HG02623 (cell line): ENCODE data around the gene RASGRP4.
"Not testable (repeated sequence)": the region's sequence is repeated elsewhere in the genome, so short reads cannot be mapped to it uniquely, and the experiment has no call there.

Experiments
- ATAC-seq: cut with Tn5 transposase; IDR thresholded peaks from one replicate; pipeline ENCODE4 v1.9.1; 2021; ENCODE audit warnings: moderate library complexity; ENCODE audit not compliant: unreplicated experiment

RASGRP4 gene

DNA sequence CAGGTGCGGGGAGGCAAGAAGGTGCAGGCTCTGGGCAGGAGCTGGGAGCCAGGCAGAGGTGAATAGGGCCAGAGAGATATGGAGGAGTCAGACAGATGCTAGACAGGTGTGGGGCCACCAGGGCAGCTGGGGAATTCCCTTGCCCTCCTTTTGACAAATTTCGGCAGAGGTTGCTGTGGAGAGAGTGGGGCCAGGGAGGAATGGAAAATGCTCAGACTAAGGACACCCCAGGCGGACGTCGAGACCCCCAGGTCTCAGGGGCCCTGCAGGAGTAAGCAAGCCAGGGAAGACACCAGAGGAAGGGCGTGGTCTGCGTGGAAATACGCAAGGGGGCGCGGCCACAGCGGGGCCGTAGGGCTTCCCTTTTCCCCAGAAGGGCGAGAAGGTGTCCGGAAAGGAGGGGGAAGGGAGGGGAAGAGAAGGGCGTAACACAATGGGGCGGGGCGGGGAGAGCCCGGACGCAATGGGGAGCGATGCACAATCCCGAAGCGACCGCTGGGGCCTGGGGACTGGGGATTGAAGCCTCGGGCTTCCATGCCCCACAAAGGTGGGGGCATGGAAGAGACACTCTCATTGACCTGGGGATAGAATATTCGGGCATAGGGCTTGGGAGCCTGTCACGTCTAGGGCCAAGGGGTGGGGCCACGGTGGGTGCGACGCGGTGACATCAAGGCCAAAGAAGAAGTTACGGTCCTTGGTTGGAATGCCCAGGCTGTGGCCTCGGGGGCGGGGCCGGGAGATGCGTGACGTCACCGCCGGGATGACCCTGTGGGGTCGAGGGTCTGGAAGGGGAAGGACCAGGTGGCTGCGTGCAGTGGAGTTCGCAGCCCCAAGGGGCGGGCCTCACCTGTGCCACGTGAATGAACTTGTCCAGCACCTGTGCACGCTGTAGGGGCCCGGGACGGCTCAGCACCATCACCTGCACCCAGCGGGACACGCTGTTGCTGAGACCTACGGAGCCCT is 8.2 kb downstream of the RASGRP4 start:
- ATAC-seq = no peak

DNA sequence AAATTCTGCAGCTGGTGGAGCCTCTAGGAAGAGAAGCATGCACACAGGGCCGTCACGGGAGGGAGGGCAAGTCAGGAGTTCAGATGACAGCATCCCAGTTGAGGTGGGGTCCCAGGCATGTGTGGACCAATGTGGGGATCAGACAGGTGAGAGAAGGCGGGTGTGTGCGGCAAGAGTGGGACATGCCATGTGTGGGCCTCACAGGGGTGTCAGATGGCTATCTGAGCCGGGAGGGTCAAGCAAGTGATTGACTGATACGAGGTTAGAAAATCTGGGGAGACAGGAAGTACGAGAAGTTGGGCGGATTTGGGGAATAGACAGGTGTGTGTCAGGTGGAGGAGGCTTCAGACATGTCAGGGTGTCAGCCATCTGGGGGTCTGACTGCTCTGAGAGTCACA is 8.9 kb downstream of the RASGRP4 start:
- ATAC-seq = no peak

- ATAC-seq = no peak
Measured at GRCh38 chr19:38413416-38413815, 12.6 kb downstream of the RASGRP4 start.

DNA sequence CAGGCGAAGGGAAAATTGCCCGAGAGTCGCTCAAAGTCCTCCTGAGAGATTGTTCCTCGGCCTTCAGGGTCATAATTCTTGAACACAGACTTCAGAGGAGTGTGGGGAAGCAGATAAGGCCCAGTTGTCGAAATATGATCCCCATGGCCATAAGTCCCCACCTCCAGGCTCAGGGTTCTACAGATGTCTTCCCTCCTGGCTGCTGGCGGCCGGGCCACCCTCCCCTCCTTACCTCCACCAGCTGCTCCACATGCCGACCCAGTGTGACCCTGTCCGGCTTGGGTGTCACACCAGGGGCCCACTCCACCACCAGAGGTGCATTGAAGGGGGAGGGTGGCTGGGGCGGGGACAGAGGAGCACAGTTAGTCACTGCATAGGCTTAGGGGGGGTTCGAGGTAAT is 13.1 kb downstream of the RASGRP4 start:
- ATAC-seq = no peak

- no peak for ATAC-seq
Measured at GRCh38 chr19:38412491-38412890, 13.5 kb downstream of the RASGRP4 start.

GRCh38 chr19:38411898-38412297 is 14.1 kb downstream of the RASGRP4 start:
- ATAC-seq = not testable (repeated sequence)

- no peak for ATAC-seq
Measured at GRCh38 chr19:38411041-38411712, 14.8 kb downstream of the RASGRP4 start.

- ATAC-seq = not testable (repeated sequence)
Measured at GRCh38 chr19:38410407-38410806, 15.6 kb downstream of the RASGRP4 start.

DNA sequence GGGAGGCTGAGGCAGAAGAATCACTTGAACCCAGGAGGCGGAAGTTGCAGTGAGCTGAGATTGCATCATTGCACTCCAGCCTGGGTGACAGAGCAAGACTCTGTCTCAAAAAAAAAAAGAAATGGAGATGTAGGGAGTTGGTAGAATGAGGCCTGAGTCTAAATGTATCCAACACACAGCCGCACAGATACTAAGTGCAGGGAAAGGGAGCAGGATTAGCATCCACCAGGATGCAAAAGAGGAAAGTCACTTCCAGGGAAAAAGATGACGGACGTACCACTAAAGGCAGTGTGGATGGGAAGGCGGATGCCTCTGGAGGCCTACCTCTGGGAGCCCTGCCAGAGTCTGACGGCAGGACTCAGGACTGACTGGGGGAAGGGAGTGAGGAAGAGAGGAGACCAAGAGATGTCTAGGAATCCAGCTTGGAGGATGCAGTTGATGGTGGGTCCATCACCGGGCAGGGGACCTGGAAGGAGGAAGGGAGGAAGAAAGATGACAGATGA is 16.3 kb downstream of the RASGRP4 start:
- ATAC-seq = no peak

DNA sequence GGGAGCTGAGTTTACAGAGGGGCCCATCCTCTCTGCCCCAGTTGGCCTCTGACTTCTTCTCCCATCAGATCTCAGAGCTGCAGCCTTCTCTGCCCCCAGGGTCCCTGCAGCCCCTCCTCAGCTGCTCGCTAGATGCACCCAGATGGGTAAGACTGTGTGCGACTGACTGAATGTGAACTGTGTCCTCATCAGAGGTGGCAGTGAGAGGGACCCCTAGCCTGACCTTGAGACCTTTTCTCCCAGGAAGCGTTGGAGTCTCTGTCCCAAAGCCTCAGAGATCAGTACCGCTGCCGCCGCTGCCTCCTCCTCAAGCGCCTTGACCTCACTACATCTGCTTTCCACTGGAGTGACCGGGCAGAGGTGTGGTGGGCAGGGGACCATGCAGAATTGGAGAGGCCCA is 20.7 kb downstream of the RASGRP4 start:
- ATAC-seq = no peak

- no peak for ATAC-seq
Measured at GRCh38 chr19:38404858-38405257, 21.2 kb downstream of the RASGRP4 start.

DNA sequence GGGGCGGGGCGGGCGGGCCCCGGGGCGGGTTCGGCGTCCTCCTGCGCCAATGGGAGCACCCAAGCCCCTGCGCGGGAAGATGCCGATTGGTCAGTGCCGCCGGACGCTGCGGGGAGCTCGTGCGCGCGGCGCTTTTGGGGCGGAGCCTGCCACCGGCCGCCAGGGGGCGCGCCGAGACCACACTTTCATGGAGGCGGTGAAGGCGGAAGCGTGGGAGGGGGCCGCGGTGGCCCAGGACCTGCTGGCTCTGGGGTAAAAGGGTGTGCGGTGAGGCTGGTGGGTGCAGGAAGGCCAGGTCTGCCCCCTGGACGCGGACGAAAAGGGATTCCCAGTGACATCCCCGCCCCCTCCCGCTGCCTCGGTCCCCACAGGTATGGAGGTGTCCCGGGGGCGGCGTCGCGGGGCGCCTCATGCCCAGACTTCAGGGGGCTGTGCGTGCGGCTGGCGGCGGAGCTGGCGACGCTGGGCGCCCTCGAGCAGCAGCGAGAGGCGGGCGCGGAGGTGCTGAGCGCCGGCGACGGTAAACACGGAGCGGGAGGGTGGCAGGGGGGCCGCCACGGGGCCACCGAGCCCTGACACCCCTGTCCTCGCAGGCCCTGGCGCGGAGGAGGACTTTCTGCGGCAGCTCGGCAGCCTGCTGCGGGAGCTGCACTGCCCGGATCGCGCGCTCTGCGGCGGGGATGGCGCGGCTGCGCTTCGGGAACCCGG is 22.9 kb downstream of the RASGRP4 start, which contains the start of gene FAM98C:
TSS of gene FAM98C (plus strand) at position 127 of the 708 bp plus-strand sequence. CDS start at position 188, 61 bp downstream.
- peak; percentile 91 for ATAC-seq

GRCh38 chr19:38402623-38402966 is 23.4 kb downstream of the RASGRP4 start:
- no peak for ATAC-seq

- ATAC-seq = no peak
Measured at GRCh38 chr19:38401148-38401547, 24.9 kb downstream of the RASGRP4 start.

DNA sequence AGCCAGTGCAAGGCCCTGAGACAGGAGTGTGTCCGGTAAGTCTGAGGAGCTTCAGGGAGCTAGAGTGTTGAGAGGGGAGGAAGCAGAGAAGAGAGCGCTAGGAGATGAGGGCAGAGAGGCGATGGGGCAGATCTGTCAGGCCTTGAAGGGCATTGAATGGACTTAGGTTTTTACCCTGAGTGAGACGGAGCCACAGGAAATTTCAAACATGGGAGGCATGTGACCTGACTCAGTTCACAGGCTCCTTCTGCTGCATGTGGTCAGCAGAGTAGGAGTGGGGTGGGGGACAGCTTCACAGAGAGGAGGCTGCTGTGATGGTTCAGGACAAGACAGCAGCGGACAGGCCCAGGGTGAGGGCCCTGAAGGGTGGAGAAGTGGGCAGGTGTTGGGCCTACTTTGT is 25.7 kb downstream of the RASGRP4 start:
- ATAC-seq = no peak

GRCh38 chr19:38399537-38399936 is 26.5 kb downstream of the RASGRP4 start:
- ATAC-seq = no peak

- no peak for ATAC-seq
Measured at GRCh38 chr19:38399081-38399480, 26.9 kb downstream of the RASGRP4 start.

- ATAC-seq = no peak
Measured at GRCh38 chr19:38395381-38396114, 30.5 kb downstream of the RASGRP4 start.

GRCh38 chr19:38394488-38394887 is 31.5 kb downstream of the RASGRP4 start:
- no peak for ATAC-seq

- ATAC-seq = no peak
Measured at GRCh38 chr19:38392707-38393308, 33.2 kb downstream of the RASGRP4 start.
